ENCODE results near the gene KIF2A.

DNA sequence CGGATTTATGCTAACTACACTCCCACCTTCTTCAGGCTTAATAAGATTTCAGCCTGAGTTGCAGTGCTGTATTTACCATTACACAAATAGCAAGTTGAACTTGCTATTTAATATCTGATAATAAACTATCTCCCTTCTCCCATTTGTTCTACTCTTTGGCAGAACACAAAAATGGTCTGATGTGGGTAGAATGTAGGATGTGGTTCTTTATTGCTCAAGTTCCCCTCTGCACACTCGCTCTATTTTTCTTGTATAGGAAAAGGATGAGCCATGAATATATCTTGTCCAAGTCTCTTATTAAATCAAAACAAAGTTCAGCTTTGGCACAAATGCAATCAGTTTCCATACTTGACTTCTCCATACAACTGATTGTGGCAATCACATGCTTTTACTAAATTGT is 37.2 kb upstream of the KIF2A start:
- TF ChIP-seq POLR2AphosphoS5 (IDR thresholded peaks at IDR 0.05; ENCODE audit: low read depth, low read length) = no peak
- TF ChIP-seq, protein P1, sequence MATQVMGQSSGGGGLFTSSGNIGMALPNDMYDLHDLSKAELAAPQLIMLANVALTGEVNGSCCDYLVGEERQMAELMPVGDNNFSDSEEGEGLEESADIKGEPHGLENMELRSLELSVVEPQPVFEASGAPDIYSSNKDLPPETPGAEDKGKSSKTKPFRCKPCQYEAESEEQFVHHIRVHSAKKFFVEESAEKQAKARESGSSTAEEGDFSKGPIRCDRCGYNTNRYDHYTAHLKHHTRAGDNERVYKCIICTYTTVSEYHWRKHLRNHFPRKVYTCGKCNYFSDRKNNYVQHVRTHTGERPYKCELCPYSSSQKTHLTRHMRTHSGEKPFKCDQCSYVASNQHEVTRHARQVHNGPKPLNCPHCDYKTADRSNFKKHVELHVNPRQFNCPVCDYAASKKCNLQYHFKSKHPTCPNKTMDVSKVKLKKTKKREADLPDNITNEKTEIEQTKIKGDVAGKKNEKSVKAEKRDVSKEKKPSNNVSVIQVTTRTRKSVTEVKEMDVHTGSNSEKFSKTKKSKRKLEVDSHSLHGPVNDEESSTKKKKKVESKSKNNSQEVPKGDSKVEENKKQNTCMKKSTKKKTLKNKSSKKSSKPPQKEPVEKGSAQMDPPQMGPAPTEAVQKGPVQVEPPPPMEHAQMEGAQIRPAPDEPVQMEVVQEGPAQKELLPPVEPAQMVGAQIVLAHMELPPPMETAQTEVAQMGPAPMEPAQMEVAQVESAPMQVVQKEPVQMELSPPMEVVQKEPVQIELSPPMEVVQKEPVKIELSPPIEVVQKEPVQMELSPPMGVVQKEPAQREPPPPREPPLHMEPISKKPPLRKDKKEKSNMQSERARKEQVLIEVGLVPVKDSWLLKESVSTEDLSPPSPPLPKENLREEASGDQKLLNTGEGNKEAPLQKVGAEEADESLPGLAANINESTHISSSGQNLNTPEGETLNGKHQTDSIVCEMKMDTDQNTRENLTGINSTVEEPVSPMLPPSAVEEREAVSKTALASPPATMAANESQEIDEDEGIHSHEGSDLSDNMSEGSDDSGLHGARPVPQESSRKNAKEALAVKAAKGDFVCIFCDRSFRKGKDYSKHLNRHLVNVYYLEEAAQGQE (IDR thresholded peaks at IDR 0.05; ENCODE audit: insufficient read depth in 1 of 2, low read depth in 2 of 2, low read length in 2 of 2) = no peak
